OCI-LY3 (cell line): ENCODE measurements around the gene HMBS.
A peak's percentile ranks its signal among the peaks of the same experiment; 100 is the strongest.
"Not testable (repeated sequence)": the region's sequence is repeated elsewhere in the genome, so short reads cannot be mapped to it uniquely, and the experiment has no call there.

Source experiments
- H2AFZ ChIP-seq: fragments of 200-600, 300-600 bp; shearing (Covaris generic); 2 replicates; pipeline ENCODE4 v1.6.0; 2014; ENCODE audit warnings: antibody characterized with exemption, low read depth, low read length
- H3K27ac ChIP-seq: fragments of 200-600, 300-600 bp; sonication (generic); 2 replicates; pipeline ENCODE4 v1.5.1; 2014; ENCODE audit warnings: mild to moderate bottlenecking, low read length, moderate library complexity, mixed read lengths
- H3K27me3 ChIP-seq: fragments of 200-600, 300-600 bp; sonication (generic); 2 replicates; pipeline ENCODE4 v1.6.1; 2014; ENCODE audit warnings: low read depth, low read length, mixed read lengths
- H3K36me3 ChIP-seq: fragments of 200-600, 300-600 bp; sonication (generic); replicated peaks from 2 replicates; pipeline ENCODE3; 2014; ENCODE audit warnings: low read depth, low read length, mixed read lengths
- H3K4me1 ChIP-seq: fragments of 300-600, 200-600 bp; sonication (generic); 2 replicates; pipeline ENCODE4 v1.6.1; 2014; ENCODE audit warnings: low read length, mixed read lengths
- H3K4me2 ChIP-seq: fragments of 200-600, 300-600 bp; sonication (generic); 2 replicates; pipeline ENCODE4 v1.6.1; 2014; ENCODE audit warnings: low read length, mixed read lengths
- H3K4me3 ChIP-seq: fragments of 300-600, 200-600 bp; sonication (generic); 2 replicates; pipeline ENCODE4 v1.5.1; 2014; ENCODE audit warnings: antibody characterized with exemption, mild to moderate bottlenecking, low read length, moderate library complexity
- H3K79me2 ChIP-seq: fragments of 300-600, 200-600 bp; shearing (Covaris generic); 2 replicates; pipeline ENCODE4 v1.6.1; 2014; ENCODE audit warnings: mild to moderate bottlenecking, low read length, mixed read lengths
- H3K9ac ChIP-seq: fragments of 300-600, 200-600 bp; shearing (Covaris generic); 2 replicates; pipeline ENCODE4 v1.6.0; 2014; ENCODE audit warnings: mild to moderate bottlenecking, low read length, moderate library complexity
- H3K9me3 ChIP-seq: fragments of 200-600, 300-600 bp; shearing (Covaris generic); 2 replicates; pipeline ENCODE4 v1.6.1; 2014; ENCODE audit warnings: low read length, mixed read lengths; ENCODE audit not compliant: insufficient read depth
- H4K20me1 ChIP-seq: fragments of 200-600, 300-600 bp; sonication (generic); 2 replicates; pipeline ENCODE4 v1.6.1; 2016; ENCODE audit warnings: low read length, mixed read lengths; ENCODE audit not compliant: insufficient read depth
- CTCF ChIP-seq: fragments of 200-600, 300-600 bp; sonication (generic); IDR thresholded peaks from 2 replicates; pipeline ENCODE4 v1.5.1; 2014; ENCODE audit warnings: antibody characterized with exemption, low read length, low read depth
- EZH2phosphoT487 ChIP-seq: fragments of 200-600 bp; shearing (Covaris generic); IDR thresholded peaks from 2 replicates; pipeline ENCODE4 v1.6.1; 2018; ENCODE audit warnings: antibody characterized with exemption, mixed run types, low read depth

Gene HMBS

DNA sequence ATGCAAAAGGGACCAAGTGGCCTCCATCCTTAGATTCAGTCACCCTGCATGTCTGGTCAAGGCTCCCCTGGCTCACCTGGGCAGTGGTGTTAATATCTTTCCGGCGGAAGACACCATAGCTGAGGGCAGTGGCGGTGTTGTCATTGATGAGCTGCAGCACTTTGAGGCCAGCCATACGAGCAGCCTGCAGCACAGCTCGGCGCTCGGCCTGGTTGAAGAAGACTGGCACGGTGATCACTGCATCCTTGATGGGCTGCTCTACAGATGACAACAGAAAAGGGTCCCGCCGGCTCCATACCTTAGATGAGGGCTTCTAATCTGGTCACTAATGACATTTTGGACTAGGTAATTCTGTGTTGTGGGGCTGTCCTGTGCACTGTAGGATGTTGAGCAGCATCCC, 30.3 kb upstream of the HMBS start:
- H3K36me3 ChIP-seq, result peaks cover 46% of the 10 kb centered on the region
- no peaks in the 10 kb centered on the region for H3K27me3 ChIP-seq
- no peak overlapping the region for H3K9ac ChIP-seq
- TF ChIP-seq CTCF, result no peak
- no peak for TF ChIP-seq EZH2phosphoT487
- H3K9me3 ChIP-seq, result no peaks in the 10 kb centered on the region
- no peaks in the 10 kb centered on the region; the same call in 1 of the 2 replicates for H4K20me1 ChIP-seq
- peaks cover 61% of the 10 kb centered on the region for H3K4me1 ChIP-seq
- no peak overlapping the region for H2AFZ ChIP-seq
- H3K4me2 ChIP-seq, result no peak overlapping the region
- H3K27ac ChIP-seq, result no peak overlapping the region
- no peak overlapping the region for H3K4me3 ChIP-seq
- peaks cover 65% of the 10 kb centered on the region for H3K79me2 ChIP-seq

DNA sequence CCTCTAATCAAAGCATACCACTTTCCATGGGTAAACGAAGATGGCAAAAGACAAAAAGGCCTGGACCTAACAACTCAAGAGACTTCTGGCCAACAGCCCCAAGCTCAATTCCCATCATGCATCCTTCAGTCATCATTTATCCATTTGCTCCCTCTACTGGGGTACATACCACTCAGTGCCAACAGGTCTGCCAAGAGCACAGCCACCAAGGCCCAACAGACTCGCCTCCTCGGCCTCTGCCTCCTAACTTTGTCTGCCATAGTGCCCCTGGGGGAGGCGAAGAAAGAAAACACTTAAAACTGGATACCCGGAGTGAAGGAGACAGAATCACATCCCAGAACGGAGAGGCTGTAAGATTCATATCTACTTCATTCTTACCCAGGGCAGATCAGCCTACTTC, 28.8 kb upstream of the HMBS start:
- Histone ChIP-seq H3K27ac (peak overlapping the region; percentile 66), H3K9me3 (no peaks in the 10 kb centered on the region), H3K27me3 (no peaks in the 10 kb centered on the region), H3K4me3 (peak overlapping the region; percentile 82), H3K36me3 (peaks cover 33% of the 10 kb centered on the region), H3K79me2 (peaks cover 50% of the 10 kb centered on the region), H4K20me1 (no peaks in the 10 kb centered on the region; the same call in 1 of the 2 replicates), H3K9ac (peak overlapping the region; percentile 88), H3K4me2 (peak overlapping the region; percentile 99), H3K4me1 (peaks cover 48% of the 10 kb centered on the region), H2AFZ (no peak overlapping the region)
- peak; percentile 47 for TF ChIP-seq CTCF
- TF ChIP-seq EZH2phosphoT487, result no peak

- H3K9ac ChIP-seq, result peak overlapping the region; percentile 88
- H3K36me3 ChIP-seq, result peaks cover 32% of the 10 kb centered on the region
- H4K20me1 ChIP-seq, result no peaks in the 10 kb centered on the region; the same call in 1 of the 2 replicates
- no peaks in the 10 kb centered on the region for H3K9me3 ChIP-seq
- TF ChIP-seq EZH2phosphoT487 (no peak), CTCF (no peak)
- no peak overlapping the region for H2AFZ ChIP-seq
- H3K79me2 ChIP-seq, result peaks cover 46% of the 10 kb centered on the region
- peaks cover 42% of the 10 kb centered on the region for H3K4me1 ChIP-seq
- H3K4me3 ChIP-seq, result peak overlapping the region; percentile 82
- peak overlapping the region; percentile 99 for H3K4me2 ChIP-seq
- H3K27me3 ChIP-seq, result no peaks in the 10 kb centered on the region
- peak overlapping the region; percentile 66 for H3K27ac ChIP-seq
These were observed 28.2 kb upstream of the HMBS start for GRCh38 chr11:119056421-119056999.

GRCh38 chr11:119057000-119057769, 27.5 kb upstream of the HMBS start, which contains the start of gene HYOU1:
TSS of gene HYOU1 (minus strand) at chr11:119057205. CDS start at chr11:119056160, 1,045 bp downstream.
- H3K79me2 ChIP-seq, result peaks cover 46% of the 10 kb centered on the region
- H2AFZ ChIP-seq, result peak within 1 kb of the TSS; percentile 87

DNA sequence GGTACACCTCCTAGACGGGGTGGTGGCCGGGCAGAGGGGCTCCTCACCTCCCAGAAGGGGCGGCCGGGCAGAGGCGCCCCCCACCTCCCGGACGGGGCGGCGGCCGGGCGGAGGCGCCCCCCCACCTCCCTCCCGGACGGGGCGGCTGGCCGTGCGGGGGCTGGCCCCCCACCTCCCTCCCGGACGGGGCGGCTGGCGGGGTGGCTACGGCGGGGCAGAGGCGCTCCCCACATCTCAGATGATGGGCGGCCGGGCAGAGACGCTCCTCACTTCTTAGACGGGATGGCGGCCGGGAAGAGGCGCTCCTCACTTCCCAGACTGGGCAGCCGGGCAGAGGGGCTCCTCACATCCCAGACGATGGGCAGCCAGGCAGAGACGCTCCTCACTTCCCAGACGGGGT, 25.6 kb upstream of the HMBS start:
- H3K4me3 ChIP-seq, H3K9ac ChIP-seq, H3K27ac ChIP-seq, H2AFZ ChIP-seq, H3K27me3 ChIP-seq, H3K9me3 ChIP-seq, H3K4me2 ChIP-seq, H4K20me1 ChIP-seq: not testable (repeated sequence)
- Histone ChIP-seq H3K4me1 (peaks cover 18% of the 10 kb centered on the region), H3K36me3 (peaks cover 14% of the 10 kb centered on the region), H3K79me2 (peaks cover 38% of the 10 kb centered on the region)

More at GRCh38 chr11:119057000-119057769, 27.5 kb upstream of the HMBS start, which contains the start of gene HYOU1:
- H3K27ac ChIP-seq, result peak within 1 kb of the TSS; percentile 66
- no peaks in the 10 kb centered on the region; the same call in 1 of the 2 replicates for H4K20me1 ChIP-seq
- H3K9ac ChIP-seq, result peak within 1 kb of the TSS; percentile 88
- peak within 1 kb of the TSS; percentile 97 for H3K4me3 ChIP-seq
- TF ChIP-seq CTCF, result peak; percentile 18; the same call in 1 of the 2 replicates
- TF ChIP-seq EZH2phosphoT487, result no peak
- H3K4me2 ChIP-seq, result peak within 1 kb of the TSS; percentile 99
- no peaks in the 10 kb centered on the region for H3K9me3 ChIP-seq
- H3K4me1 ChIP-seq, result peaks cover 37% of the 10 kb centered on the region
- H3K27me3 ChIP-seq, result no peaks in the 10 kb centered on the region
- peaks cover 31% of the 10 kb centered on the region for H3K36me3 ChIP-seq
